Esophagus squamous epithelium (tissue), 5 donors: ENCODE results near the gene ST8SIA6. TPM values are rescaled to one million over a fixed set of nuclear protein-coding genes. Genes with fewer than 3 reads are reported as not detected.

Experiments used
- DNase-seq: peaks from one replicate; lab custom pipeline; 2025; lab: John Stamatoyannopoulos, UW
- H3K27ac ChIP-seq, 4 donors: fragments of 200-600 bp; sonication (generic); one replicate each; pipeline ENCODE4 v1.5.1; 2016 to 2019; ENCODE audit warnings: mild to moderate bottlenecking in 1 of 4
- H3K27me3 ChIP-seq, 4 donors: fragments of 200-600 bp; sonication (generic); 1 replicate in 3 of 4; 2 replicates in 1 of 4; pipeline versions ENCODE4 v1.5.1 to v1.6.0; 2017 to 2021; ENCODE audit warnings: antibody characterized with exemption in 1 of 4
- H3K36me3 ChIP-seq, 3 donors: fragments of 200-600 bp; sonication (generic); one replicate each; pipeline ENCODE4 v1.5.1; 2016 to 2019
- H3K4me1 ChIP-seq, 3 donors: fragments of 200-600 bp; sonication (generic); one replicate each; pipeline ENCODE4 v1.5.1; 2017 to 2019
- H3K4me3 ChIP-seq, 4 donors: fragments of 200-600 bp; sonication (generic); 1 replicate in 3 of 4; 2 replicates in 1 of 4; pipeline ENCODE4 v1.5.1; 2016 to 2019; ENCODE audit warnings: mild to moderate bottlenecking in 2 of 4, moderate library complexity in 1 of 4
- H3K9me3 ChIP-seq, 3 donors: fragments of 200-600 bp; sonication (generic); one replicate each; pipeline ENCODE4 v1.5.1; 2016 to 2019
- POLR2A ChIP-seq, 4 donors: fragments of 450-650 bp; IDR thresholded peaks; one replicate each; pipeline ENCODE4 v1.6.1; 2017; ENCODE audit warnings: antibody characterized with exemption in 4 of 4, mild to moderate bottlenecking in 4 of 4, moderate library complexity in 3 of 4
- WGBS, 2 donors: methylation state at CpG; one replicate each; pipeline ENCODE4 v1.1.5; 2018; 5-methylcytosine and 5-hydroxymethylcytosine counted together
- intact Hi-C: fragments of 100-400 bp; cut with DNase I; formaldehyde crosslinking; loops from one replicate; pipeline ENCODE4 v1.15.0; 2022
- total RNA-seq, 4 donors: library from RNA; depleted of rRNA; stranded (reverse); fragments of >200 nt; gene quantifications; one replicate each; pipeline ENCODE4 v1.1.0, GENCODE V29; 2016
- TF ChIP-seq, protein P1 (sequence below), 6 experiments: fragments of 450-650 bp in 4 of 6; fragments of 200-600 bp in 2 of 6; sonication (generic) in 2 of 6; IDR thresholded peaks; one replicate each; pipeline ENCODE4 v1.5.1; 2016 to 2019; ENCODE audit warnings: antibody characterized with exemption in 6 of 6, mild to moderate bottlenecking in 4 of 6, moderate library complexity in 4 of 6
- donor health status: DM: yes; HTN: yes; CAD: no.

Gene ST8SIA6
- total RNA-seq, 4 donors from 2014 or later: 0.53 to 2.3 (median 1.2) TPM

DNA sequence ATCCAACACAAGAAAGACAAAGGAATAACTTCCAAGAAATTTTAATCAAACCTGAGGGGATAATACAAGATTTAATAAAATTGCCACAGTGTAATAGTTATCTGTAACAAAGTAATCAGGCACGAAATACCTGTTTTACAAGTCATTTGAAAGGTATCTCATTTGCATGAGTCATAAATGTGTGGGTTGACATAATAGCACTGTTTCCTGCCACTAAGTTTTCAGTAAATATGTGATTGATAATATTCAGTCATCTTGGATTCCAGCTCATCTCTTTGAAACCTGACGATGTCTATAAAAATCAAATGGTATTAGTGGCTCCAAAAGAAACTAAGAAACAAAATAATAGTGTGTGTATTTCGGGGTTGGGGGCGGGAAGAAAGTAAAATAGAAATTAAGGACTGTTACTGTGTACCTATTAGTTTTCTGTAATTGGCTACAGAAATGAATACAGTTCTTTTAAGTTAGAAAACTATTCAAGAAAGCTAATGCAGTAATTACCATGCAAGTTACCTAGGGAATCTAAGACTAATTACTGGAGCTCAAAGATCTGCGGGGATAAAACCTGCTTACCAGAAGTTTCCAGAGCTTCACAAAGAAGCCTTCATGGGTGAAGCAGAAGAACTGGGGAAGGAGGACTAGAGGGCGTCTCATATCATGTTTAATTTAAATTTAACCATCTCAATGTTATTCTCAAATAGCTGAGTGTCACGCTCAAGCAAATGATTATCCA, 100.7 kb downstream of the ST8SIA6 start:
- H3K36me3 ChIP-seq: no peaks in the 10 kb centered on the region
- peaks cover 2 to 47% (median 8%) of the 10 kb centered on the region in 3 donors for H3K4me1 ChIP-seq
- TF ChIP-seq, protein P1, sequence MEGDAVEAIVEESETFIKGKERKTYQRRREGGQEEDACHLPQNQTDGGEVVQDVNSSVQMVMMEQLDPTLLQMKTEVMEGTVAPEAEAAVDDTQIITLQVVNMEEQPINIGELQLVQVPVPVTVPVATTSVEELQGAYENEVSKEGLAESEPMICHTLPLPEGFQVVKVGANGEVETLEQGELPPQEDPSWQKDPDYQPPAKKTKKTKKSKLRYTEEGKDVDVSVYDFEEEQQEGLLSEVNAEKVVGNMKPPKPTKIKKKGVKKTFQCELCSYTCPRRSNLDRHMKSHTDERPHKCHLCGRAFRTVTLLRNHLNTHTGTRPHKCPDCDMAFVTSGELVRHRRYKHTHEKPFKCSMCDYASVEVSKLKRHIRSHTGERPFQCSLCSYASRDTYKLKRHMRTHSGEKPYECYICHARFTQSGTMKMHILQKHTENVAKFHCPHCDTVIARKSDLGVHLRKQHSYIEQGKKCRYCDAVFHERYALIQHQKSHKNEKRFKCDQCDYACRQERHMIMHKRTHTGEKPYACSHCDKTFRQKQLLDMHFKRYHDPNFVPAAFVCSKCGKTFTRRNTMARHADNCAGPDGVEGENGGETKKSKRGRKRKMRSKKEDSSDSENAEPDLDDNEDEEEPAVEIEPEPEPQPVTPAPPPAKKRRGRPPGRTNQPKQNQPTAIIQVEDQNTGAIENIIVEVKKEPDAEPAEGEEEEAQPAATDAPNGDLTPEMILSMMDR (IDR thresholded peaks at IDR 0.05): no peak
- TF ChIP-seq POLR2A (IDR thresholded peaks at IDR 0.05): no peak
- no peak overlapping the region for H3K27ac ChIP-seq
- DNase-seq: no peak
- peaks cover 0 to 5% (median 0%) of the 10 kb centered on the region in 4 donors for H3K27me3 ChIP-seq
- H3K4me3 ChIP-seq: no peak overlapping the region
- no peaks in the 10 kb centered on the region for H3K9me3 ChIP-seq
- WGBS, 2 donors: 55 to 64% methylated on average over 7 of the region's 7 CpGs
- intact Hi-C loops: no loop called here

DNA sequence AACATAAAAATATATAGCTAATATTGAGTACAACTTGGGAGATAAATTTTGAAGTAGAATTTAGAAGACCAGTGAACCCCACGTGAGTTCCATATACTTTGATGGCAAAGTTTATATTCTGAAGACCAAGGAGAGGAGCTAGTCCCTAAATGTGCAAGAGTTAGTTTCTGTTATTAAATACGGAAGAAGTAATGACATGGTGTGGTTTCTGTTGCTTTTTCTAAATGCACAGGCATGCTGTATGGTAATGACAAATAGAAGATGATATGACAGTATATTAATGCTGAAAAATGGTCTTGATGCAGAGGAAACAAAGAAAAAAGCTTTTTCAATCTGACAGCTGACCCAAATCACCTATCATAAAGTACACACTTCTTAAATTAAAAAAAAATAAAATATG, 101.8 kb downstream of the ST8SIA6 start:
- intact Hi-C loops: no loop called here
- Histone ChIP-seq H3K4me1 (peaks cover 8 to 43% (median 14%) of the 10 kb centered on the region in 3 donors), H3K27ac (no peak overlapping the region), H3K4me3 (no peak overlapping the region), H3K36me3 (no peaks in the 10 kb centered on the region), H3K9me3 (no peaks in the 10 kb centered on the region), H3K27me3 (peaks cover 0 to 5% (median 0%) of the 10 kb centered on the region in 4 donors)
- WGBS, 2 donors: 77 to 94% methylated on average over 2 of the region's 2 CpGs
- no peak for TF ChIP-seq POLR2A (IDR thresholded peaks at IDR 0.05)
- TF ChIP-seq, protein P1 (IDR thresholded peaks at IDR 0.05): no peak
- DNase-seq: no peak

DNA sequence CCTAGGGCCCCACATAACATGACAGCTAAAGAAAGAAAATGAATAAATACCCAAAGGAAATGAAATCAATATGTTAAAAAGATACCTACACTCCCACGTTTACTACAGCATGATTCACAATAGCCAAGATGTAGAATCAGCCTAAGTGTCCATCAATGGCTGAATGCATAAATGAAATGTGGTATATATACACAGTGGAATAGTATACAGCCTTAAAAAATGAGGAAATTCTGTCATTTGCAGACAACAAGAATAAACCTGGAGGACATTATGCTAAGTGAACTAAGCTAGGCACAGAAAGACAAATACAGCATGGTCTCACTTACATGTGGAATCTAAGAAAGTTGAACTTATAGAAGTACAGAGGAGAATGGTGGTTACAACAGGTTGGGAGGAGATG, 102.9 kb downstream of the ST8SIA6 start:
- intact Hi-C loops: no loop called here
- 47 to 63% methylated on average over 1 of the region's 1 CpG for WGBS, 2 donors
- no peak for TF ChIP-seq POLR2A (IDR thresholded peaks at IDR 0.05)
- Histone ChIP-seq H3K27ac (no peak overlapping the region), H3K27me3 (peaks cover 0 to 5% (median 0%) of the 10 kb centered on the region in 4 donors), H3K36me3 (no peaks in the 10 kb centered on the region), H3K4me3 (no peak overlapping the region), H3K4me1 (peaks cover 8 to 34% (median 14%) of the 10 kb centered on the region in 3 donors), H3K9me3 (no peaks in the 10 kb centered on the region)
- no peak for DNase-seq

DNA sequence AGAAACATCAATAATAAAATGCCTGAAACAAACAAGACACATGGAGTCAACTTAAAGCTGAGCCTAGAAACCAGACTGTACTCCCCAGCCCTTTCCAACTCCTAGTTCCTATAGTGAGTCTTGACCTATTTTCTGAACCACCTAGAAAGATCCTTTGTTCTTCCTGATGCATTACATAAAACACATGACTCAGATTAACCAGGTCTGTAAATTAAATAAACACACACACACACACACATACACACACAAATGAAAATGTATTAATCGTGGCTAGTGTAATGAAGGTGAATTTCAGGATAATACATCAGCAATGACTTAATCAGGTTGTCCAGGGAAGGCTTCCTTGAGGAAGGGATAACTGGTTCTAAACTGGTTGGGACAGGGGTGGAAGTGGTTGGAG, 104.7 kb downstream of the ST8SIA6 start:
- Histone ChIP-seq H3K27ac (no peak overlapping the region), H3K27me3 (peaks cover 0 to 5% (median 0%) of the 10 kb centered on the region in 4 donors), H3K4me1 (peaks cover 8 to 32% (median 14%) of the 10 kb centered on the region in 3 donors), H3K36me3 (no peaks in the 10 kb centered on the region), H3K9me3 (no peaks in the 10 kb centered on the region), H3K4me3 (no peak overlapping the region)
- no peak for DNase-seq
- 36 to 65% methylated on average over 1 of the region's 1 CpG for WGBS, 2 donors
- no peak for TF ChIP-seq POLR2A (IDR thresholded peaks at IDR 0.05)
- TF ChIP-seq, protein P1 (IDR thresholded peaks at IDR 0.05): no peak
- intact Hi-C loops: no loop called here

DNA sequence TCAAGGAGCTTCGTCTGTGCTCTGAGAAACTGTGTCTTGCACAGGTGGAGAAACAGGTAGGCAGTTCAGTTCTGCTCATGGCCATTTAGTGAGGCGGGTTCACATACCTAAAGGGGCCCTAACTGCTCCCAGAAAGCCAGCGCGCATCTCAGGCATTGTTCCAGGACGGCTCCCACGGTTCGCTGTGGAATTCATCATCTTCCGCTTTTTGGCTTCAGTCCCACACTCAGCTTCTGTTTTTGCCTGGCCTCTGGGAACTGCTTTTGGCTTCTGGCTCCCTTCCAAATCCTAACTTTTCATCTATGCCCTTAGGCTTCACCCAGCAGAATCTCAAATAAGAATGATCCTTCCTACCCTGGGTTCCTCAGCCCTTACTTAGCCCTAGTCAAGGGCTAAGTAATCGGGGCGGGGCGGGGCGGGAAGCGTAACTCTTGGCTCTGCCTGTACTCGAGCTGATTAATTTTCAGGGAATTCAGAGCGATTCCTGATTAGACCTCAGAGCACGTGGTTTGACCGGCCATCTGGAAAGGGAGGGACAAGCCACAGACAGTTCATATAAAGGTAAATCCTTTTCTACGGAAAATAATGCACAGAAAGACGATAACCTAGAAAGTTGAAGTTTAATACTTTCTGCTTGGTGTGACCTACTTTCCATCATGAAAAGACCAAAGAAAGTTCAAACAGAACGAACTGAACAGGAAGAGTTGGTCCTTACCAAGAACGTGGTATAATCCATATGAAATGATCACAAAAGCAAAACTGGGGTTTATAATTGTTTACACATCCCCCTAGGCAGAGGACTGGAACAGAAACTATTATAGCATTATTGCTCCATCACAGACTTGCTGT, 105.7 kb downstream of the ST8SIA6 start:
- WGBS, 2 donors: 13 to 29% methylated on average over 21 of the region's 21 CpGs
- Histone ChIP-seq H3K27me3 (peaks cover 0 to 5% (median 0%) of the 10 kb centered on the region in 4 donors), H3K4me1 (peaks cover 8 to 28% (median 14%) of the 10 kb centered on the region in 3 donors), H3K27ac (peak overlapping the region in 3 of 4 donors; percentile 13 to 49 (median 16)), H3K36me3 (no peaks in the 10 kb centered on the region), H3K4me3 (peak overlapping the region in 2 of 4 donors; percentile 3 to 50), H3K9me3 (no peaks in the 10 kb centered on the region)
- DNase-seq: no peak
- intact Hi-C loops: no loop called here
- no peak for TF ChIP-seq POLR2A (IDR thresholded peaks at IDR 0.05)
- TF ChIP-seq, protein P1 (IDR thresholded peaks at IDR 0.05): no peak
